Measurements from ENCODE around the gene CCDC28A. TPM values are rescaled to one million over a fixed set of nuclear protein-coding genes. Genes with fewer than 3 reads are reported as not detected.

CCDC28A gene
- total RNA-seq, 1 donor from 2014 or later: 16.1 TPM

DNA sequence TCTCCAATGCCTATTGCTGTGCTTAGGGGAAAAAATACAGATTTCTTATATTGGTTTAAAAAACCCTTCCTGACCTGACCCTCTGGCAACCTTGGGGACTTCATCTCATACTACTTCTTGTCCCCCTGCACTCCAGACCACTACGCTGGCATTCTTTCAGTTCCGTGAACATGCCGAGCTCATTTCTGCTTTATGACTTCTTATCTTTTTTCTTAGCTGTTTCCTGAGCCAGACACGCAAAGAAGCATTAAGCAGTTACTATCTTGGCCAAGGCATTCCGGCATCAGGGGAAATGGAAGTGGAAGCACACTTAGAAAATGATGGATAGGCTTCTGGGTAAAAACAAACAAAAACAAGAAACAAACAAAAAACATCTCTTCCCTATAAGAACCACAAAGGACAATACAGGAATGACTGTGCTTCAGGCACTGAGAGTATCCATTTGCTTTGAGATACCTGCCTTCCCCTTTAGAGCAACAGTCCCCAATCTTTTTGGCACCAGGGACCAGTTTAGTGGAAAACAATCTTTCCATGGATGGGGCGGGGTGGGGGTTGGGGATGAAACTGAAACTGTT, 4.4 kb upstream of the CCDC28A start:
- Mint-ChIP-seq H3K4me3 (no peak overlapping the region), H3K27me3 (ENCODE audit: insufficient read depth) (no peaks in the 10 kb centered on the region), H3K9me3 (no peaks in the 10 kb centered on the region), H3K36me3 (ENCODE audit: low read depth) (no peaks in the 10 kb centered on the region), H3K27ac (no peak overlapping the region), H3K4me1 (ENCODE audit: low read depth) (peaks cover 23% of the 10 kb centered on the region)
- no peak for DNase-seq (ENCODE audit: low spot score)
- intact Hi-C loops (cut with micrococcal nuclease): no loop called here

GRCh38 chr6:138772596-138773176, 883 bp upstream of the CCDC28A start:
- Mint-ChIP-seq H3K4me3 (peak overlapping the region; percentile 99), H3K4me1 (ENCODE audit: low read depth) (peaks cover 23% of the 10 kb centered on the region), H3K27me3 (ENCODE audit: insufficient read depth) (no peaks in the 10 kb centered on the region), H3K36me3 (ENCODE audit: low read depth) (peaks cover 5% of the 10 kb centered on the region), H3K9me3 (no peaks in the 10 kb centered on the region), H3K27ac (peak overlapping the region; percentile 100)
- intact Hi-C loops (cut with micrococcal nuclease): loop anchor here (1.0 to 10.0 kb wide), 10 partner anchors 46 to 1558 kb away; partner anchors contain the start of genes ABRACL, CITED2, HEBP2 and IFNGR1
- DNase-seq (ENCODE audit: low spot score): no peak

GRCh38 chr6:138774370-138774769, 801 bp downstream of the CCDC28A start:
- DNase-seq (ENCODE audit: low spot score): no peak
- intact Hi-C loops (cut with micrococcal nuclease): loop anchor here (5.0 to 10.0 kb wide), 3 partner anchors 667 to 1560 kb away; partner anchors contain the start of genes IFNGR1 and PERP
- Mint-ChIP-seq H3K9me3 (no peaks in the 10 kb centered on the region), H3K27me3 (ENCODE audit: insufficient read depth) (no peaks in the 10 kb centered on the region), H3K4me1 (ENCODE audit: low read depth) (peaks cover 14% of the 10 kb centered on the region), H3K27ac (peak overlapping the region; percentile 100), H3K4me3 (peak overlapping the region; percentile 99), H3K36me3 (ENCODE audit: low read depth) (peaks cover 6% of the 10 kb centered on the region)

- intact Hi-C loops (cut with micrococcal nuclease): loop anchor here (10.0 kb wide), 1 partner anchor 1562 kb away; the partner anchor contains the start of gene IFNGR1
- peaks cover 14% of the 10 kb centered on the region for H3K4me1 Mint-ChIP-seq (ENCODE audit: low read depth)
These were observed 3.1 kb downstream of the CCDC28A start for GRCh38 chr6:138776659-138777058.

GRCh38 chr6:138778331-138778730, 4.8 kb downstream of the CCDC28A start:
- H3K4me3 Mint-ChIP-seq: no peak overlapping the region
- H3K27me3 Mint-ChIP-seq (ENCODE audit: insufficient read depth): no peaks in the 10 kb centered on the region
- intact Hi-C loops (cut with micrococcal nuclease): loop anchor here (10.0 kb wide), 1 partner anchor 1564 kb away; the partner anchor contains the start of gene IFNGR1
- H3K27ac Mint-ChIP-seq: no peak overlapping the region
- H3K4me1 Mint-ChIP-seq (ENCODE audit: low read depth): peaks cover under 1% of the 10 kb centered on the region
- peaks cover 10% of the 10 kb centered on the region for H3K36me3 Mint-ChIP-seq (ENCODE audit: low read depth)
- no peaks in the 10 kb centered on the region for H3K9me3 Mint-ChIP-seq
- DNase-seq (ENCODE audit: low spot score): no peak

More at GRCh38 chr6:138776659-138777058, 3.1 kb downstream of the CCDC28A start:
- Mint-ChIP-seq H3K9me3 (no peaks in the 10 kb centered on the region), H3K36me3 (ENCODE audit: low read depth) (peaks cover 8% of the 10 kb centered on the region), H3K27me3 (ENCODE audit: insufficient read depth) (no peaks in the 10 kb centered on the region), H3K27ac (no peak overlapping the region), H3K4me3 (no peak overlapping the region)
- no peak for DNase-seq (ENCODE audit: low spot score)

DNA sequence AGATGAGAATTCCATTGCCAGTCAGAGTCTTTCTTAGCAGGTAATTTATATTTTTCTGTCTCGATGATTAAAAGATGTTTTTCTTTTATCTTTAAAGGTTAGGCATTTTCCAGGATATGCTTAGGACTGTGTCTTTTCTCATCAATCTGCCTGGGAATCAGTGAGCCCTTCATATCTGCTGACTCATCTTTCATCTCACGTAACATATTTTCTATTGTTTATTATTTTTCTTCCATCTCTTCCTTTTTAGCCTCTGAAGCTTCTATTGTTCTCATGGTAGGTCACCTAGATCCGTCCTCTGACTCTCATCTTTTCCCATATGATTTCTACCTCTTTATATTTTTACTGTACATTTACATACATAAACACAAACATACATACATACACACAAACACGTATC, 8.7 kb downstream of the CCDC28A start:
- H3K4me1 Mint-ChIP-seq (ENCODE audit: low read depth): no peaks in the 10 kb centered on the region
- no peaks in the 10 kb centered on the region for H3K27me3 Mint-ChIP-seq (ENCODE audit: insufficient read depth)
- no peaks in the 10 kb centered on the region for H3K9me3 Mint-ChIP-seq
- no peak overlapping the region for H3K27ac Mint-ChIP-seq
- DNase-seq (ENCODE audit: low spot score): no peak
- H3K36me3 Mint-ChIP-seq (ENCODE audit: low read depth): peaks cover 6% of the 10 kb centered on the region
- intact Hi-C loops (cut with micrococcal nuclease): no loop called here
- no peak overlapping the region for H3K4me3 Mint-ChIP-seq

- Mint-ChIP-seq H3K4me1 (ENCODE audit: low read depth) (no peaks in the 10 kb centered on the region), H3K9me3 (no peaks in the 10 kb centered on the region), H3K4me3 (no peak overlapping the region), H3K27me3 (ENCODE audit: insufficient read depth) (no peaks in the 10 kb centered on the region), H3K27ac (no peak overlapping the region), H3K36me3 (ENCODE audit: low read depth) (peaks cover 6% of the 10 kb centered on the region)
- no peak for DNase-seq (ENCODE audit: low spot score)
- intact Hi-C loops (cut with micrococcal nuclease): no loop called here
These were observed 11.5 kb downstream of the CCDC28A start for GRCh38 chr6:138785079-138785478.

- H3K9me3 Mint-ChIP-seq: no peaks in the 10 kb centered on the region
- no peak overlapping the region for H3K4me3 Mint-ChIP-seq
- intact Hi-C loops (cut with micrococcal nuclease): no loop called here
- DNase-seq (ENCODE audit: low spot score): no peak
- no peak overlapping the region for H3K27ac Mint-ChIP-seq
- no peaks in the 10 kb centered on the region for H3K27me3 Mint-ChIP-seq (ENCODE audit: insufficient read depth)
- H3K36me3 Mint-ChIP-seq (ENCODE audit: low read depth): peaks cover 7% of the 10 kb centered on the region
- H3K4me1 Mint-ChIP-seq (ENCODE audit: low read depth): no peaks in the 10 kb centered on the region
These were observed 12.4 kb downstream of the CCDC28A start for GRCh38 chr6:138785980-138786379.

GRCh38 chr6:138787138-138787537, 13.6 kb downstream of the CCDC28A start:
- no peak for DNase-seq (ENCODE audit: low spot score)
- Mint-ChIP-seq H3K36me3 (ENCODE audit: low read depth) (peaks cover 11% of the 10 kb centered on the region), H3K9me3 (no peaks in the 10 kb centered on the region), H3K4me1 (ENCODE audit: low read depth) (no peaks in the 10 kb centered on the region), H3K27ac (no peak overlapping the region), H3K4me3 (no peak overlapping the region), H3K27me3 (ENCODE audit: insufficient read depth) (no peaks in the 10 kb centered on the region)
- intact Hi-C loops (cut with micrococcal nuclease): no loop called here

DNA sequence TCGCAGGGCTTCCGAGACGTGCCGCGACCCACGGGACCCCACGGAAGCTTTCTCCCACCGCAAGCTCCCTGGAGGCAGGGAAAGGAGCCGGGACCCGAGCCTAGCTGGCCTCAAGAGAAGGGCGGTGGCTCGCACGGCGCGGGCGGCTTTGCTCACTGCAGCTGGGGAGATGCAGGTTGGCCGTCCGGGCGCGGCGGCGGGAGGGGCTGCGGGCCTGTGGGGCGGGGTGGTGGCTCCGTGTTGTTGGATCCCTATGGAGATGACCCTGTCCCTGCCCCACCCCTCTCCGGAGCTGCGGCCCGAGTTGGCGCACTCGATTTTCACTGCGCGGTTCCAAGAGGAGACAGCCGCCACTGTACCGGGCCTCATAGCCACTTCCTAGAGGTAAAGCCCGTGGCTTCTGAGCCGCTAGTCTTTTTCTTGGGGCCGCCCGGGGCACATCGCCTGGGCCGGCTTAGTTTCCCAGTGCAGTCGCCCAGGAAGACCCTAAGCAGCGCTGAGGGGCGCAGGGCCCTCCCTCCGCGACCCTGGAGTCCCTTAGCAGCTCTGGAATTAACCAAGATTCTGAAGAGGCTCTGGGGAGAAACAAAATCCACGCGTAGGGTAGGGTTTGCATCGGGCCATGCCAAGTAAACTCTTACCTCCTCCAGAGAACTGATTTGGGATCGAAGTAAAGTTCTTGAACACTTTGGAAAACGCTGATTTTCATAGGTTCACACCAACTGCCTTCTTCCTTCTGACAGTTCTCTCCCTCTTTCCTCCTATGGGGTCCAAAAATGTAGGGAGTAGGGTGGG, 22.4 kb downstream of the CCDC28A start, which contains the start of gene ECT2L:
Gene ECT2L, plus strand, starts transcription at position 279 of the 795 bp plus-strand sequence. CDS start 17,188 bp downstream, outside the sequence.
- Mint-ChIP-seq H3K4me3 (no peak within 1 kb of the TSS), H3K27ac (no peak within 1 kb of the TSS)
- intact Hi-C loops (cut with micrococcal nuclease): no loop called here

GRCh38 chr6:138796771-138797170, 23.2 kb downstream of the CCDC28A start:
- Mint-ChIP-seq H3K9me3 (no peaks in the 10 kb centered on the region), H3K4me3 (no peak overlapping the region), H3K4me1 (ENCODE audit: low read depth) (peaks cover 7% of the 10 kb centered on the region), H3K36me3 (ENCODE audit: low read depth) (peaks cover under 1% of the 10 kb centered on the region), H3K27me3 (ENCODE audit: insufficient read depth) (peaks cover 12% of the 10 kb centered on the region), H3K27ac (no peak overlapping the region)
- intact Hi-C loops (cut with micrococcal nuclease): no loop called here
- DNase-seq (ENCODE audit: low spot score): no peak

More for the DNA sequence above, 22.4 kb downstream of the CCDC28A start, which contains the start of gene ECT2L:
- peaks cover 7% of the 10 kb centered on the region for H3K4me1 Mint-ChIP-seq (ENCODE audit: low read depth)
- peaks cover 6% of the 10 kb centered on the region for H3K36me3 Mint-ChIP-seq (ENCODE audit: low read depth)
- no peaks in the 10 kb centered on the region for H3K9me3 Mint-ChIP-seq
- no peak for DNase-seq (ENCODE audit: low spot score)
- peaks cover 12% of the 10 kb centered on the region for H3K27me3 Mint-ChIP-seq (ENCODE audit: insufficient read depth)

DNA sequence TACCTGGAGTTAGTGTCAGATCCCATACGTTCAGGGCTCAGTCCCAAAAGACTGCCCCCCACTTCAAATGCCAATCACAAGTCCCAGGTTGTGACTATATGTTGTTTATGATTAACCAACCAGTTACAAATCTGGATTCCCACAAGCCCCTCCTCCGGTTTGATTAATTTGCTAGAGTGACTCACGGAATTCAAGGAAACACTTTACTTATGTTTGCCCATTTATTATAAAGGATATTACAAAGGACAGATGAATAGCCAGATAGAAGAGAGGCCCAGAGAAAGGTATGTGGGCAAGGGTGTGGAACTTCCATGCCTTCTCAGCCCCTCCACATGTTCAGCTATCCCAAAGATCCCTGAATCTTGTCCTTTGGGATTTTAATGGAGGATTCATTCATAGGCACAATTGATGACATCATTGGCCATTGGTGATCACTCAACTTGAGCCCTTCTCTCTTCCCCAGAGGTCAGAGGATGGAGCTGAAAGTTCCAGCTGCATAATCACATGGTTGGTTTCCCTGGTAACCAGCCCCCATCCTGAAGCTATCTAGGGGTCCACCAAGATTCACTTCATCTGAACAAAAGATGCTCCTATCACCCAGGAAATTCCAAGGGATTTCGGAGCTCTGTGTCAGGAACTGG, 24.4 kb downstream of the CCDC28A start:
- no peaks in the 10 kb centered on the region for H3K36me3 Mint-ChIP-seq (ENCODE audit: low read depth)
- no peak overlapping the region for H3K27ac Mint-ChIP-seq
- H3K4me3 Mint-ChIP-seq: no peak overlapping the region
- intact Hi-C loops (cut with micrococcal nuclease): no loop called here
- peaks cover 12% of the 10 kb centered on the region for H3K27me3 Mint-ChIP-seq (ENCODE audit: insufficient read depth)
- peaks cover 7% of the 10 kb centered on the region for H3K4me1 Mint-ChIP-seq (ENCODE audit: low read depth)
- no peaks in the 10 kb centered on the region for H3K9me3 Mint-ChIP-seq
- DNase-seq (ENCODE audit: low spot score): no peak
